Measurements from ENCODE around the gene SNX32.

The SNX32 gene

DNA sequence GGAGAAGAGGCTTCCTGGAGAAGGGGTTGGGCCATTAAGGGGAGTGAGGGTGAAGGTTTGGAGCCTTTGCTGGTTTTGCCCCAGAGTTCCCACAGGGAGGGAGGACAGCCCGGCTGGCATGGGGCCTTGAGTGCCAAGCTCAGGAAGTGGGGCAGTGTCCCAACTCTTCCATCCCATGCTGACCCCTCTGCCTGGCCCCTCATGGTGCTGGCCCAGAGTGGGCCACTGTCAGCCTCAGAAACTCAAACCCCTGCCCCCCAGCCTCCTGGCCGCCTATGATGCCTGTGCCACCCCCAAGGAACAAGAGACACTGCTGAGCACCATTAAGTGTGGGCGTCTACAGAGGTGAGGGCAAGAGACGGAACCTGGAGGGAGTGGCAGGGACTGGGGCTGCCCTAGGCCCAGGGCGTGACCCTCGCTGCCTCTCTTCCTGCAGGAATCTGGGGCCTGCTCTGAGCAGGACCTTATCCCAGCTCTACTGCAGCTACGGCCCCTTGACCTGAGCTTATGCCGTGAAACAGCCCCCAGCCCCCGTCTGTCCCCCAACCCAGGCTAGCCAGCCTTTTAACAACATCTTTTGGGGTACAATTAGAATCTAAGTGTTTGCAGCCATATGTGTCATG lies 31.9 kb downstream of the SNX32 start:
- Histone ChIP-seq H3K27ac (ENCODE audit: low read depth, low read length) (no peak overlapping the region), H3K36me3 (ENCODE audit: insufficient read depth, low read length) (peaks cover 52% of the 10 kb centered on the region), H3K27me3 (ENCODE audit: insufficient read depth, low read length) (no peaks in the 10 kb centered on the region), H3K4me1 (ENCODE audit: insufficient read depth, low read length) (peaks cover 7% of the 10 kb centered on the region), H3K4me3 (ENCODE audit: low read length) (no peak overlapping the region), H3K9me3 (ENCODE audit: insufficient read depth, low read depth, low read length) (no peaks in the 10 kb centered on the region), H3K9ac (ENCODE audit: low read depth, low read length) (no peak overlapping the region)
- WGBS, result 94% methylated on average over 9 of the region's 9 CpGs

DNA sequence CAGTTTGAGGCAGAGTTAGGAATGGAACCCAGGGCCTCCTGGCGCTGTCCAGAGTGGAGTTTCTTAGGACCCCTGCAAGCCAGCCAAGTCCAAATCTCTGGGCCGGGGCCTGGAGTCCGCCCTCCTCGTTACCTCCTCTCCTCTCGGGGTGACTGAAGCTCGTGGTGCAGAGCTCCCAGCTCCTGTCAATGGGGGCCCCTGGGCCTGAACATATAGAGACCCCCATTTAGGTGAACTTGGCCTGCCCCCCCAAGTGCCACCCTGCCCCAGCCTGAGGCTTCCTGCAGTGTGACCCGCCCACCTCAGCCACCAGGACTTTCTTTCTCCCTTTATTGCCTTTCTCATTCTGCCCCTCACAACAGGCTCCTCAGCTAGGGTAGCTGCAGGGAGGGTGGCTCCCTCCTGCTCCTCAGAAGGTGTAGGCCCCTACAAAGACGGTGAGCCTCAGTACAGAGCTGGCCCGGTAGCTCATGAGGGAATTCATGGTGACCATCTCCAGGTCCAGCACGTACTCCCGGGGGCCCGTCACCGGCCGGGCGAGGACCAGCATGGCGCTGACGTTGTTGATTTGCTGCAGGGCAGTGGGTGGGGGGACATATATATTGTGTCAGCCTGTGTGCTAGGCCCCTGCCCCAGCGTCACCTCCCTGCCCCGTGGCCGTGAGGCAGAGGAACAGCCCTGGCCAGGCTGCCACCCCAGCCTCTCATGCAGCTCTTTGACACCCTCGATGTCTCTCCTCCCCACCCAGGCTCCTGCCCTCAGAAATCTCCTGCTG lies 32.9 kb downstream of the SNX32 start:
- H3K4me1 ChIP-seq (ENCODE audit: insufficient read depth, low read length), result peaks cover 2% of the 10 kb centered on the region
- H3K27me3 ChIP-seq (ENCODE audit: insufficient read depth, low read length), result 0 out of 2 replicates have a peak, but pooled peaks cover 4% of the 10 kb centered on the region
- WGBS, result 93% methylated on average over 21 of the region's 21 CpGs
- H3K4me3 ChIP-seq (ENCODE audit: low read length), result no peak overlapping the region
- H3K9ac ChIP-seq (ENCODE audit: low read depth, low read length), result no peak overlapping the region
- no peaks in the 10 kb centered on the region for H3K9me3 ChIP-seq (ENCODE audit: insufficient read depth, low read depth, low read length)
- no peak overlapping the region for H3K27ac ChIP-seq (ENCODE audit: low read depth, low read length)
- peaks cover 52% of the 10 kb centered on the region for H3K36me3 ChIP-seq (ENCODE audit: insufficient read depth, low read length)

DNA sequence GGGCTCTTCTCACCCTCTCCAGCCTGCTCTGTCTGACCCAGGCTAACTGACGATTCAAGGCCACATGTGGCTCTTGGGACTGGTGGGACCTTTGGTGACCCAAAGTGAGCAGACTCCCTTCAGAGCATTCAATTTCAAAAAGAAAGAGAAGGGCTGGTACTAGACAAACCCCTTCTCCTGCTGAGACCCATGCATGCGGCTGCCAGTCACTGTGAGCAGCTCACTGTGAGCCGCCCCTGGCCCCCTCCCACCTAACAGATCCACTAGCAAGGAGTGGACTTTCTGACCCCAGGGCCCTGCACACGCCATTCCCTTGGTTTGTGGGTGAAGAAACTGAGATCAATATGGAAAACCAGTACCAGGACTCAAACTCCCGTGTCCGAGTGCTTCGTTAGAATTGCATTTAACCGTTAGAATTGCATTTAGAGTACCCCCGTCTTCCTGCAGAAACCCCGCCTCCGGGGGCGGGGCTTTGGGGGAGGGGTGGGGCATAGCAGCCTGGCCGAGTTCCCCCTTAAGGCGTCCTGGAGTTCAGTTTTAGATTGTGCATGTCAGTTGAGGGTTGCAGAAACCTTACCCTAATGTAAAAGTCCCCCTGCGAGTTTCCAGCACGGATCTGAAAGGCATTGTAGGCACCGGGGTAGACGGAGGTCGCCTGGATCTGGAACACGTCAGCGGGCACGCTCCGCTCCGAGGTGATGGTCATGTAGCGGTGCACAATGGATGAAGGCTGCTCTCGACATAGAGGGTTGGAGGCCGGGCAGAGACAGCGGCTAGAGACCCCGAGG lies 33.7 kb downstream of the SNX32 start:
- WGBS, result 50% methylated on average over 29 of the region's 29 CpGs
- H3K9me3 ChIP-seq (ENCODE audit: insufficient read depth, low read depth, low read length), result no peaks in the 10 kb centered on the region
- peaks cover 10% of the 10 kb centered on the region for H3K27me3 ChIP-seq (ENCODE audit: insufficient read depth, low read length)
- H3K9ac ChIP-seq (ENCODE audit: low read depth, low read length), result no peak overlapping the region
- no peak overlapping the region for H3K27ac ChIP-seq (ENCODE audit: low read depth, low read length)
- peaks cover 45% of the 10 kb centered on the region for H3K36me3 ChIP-seq (ENCODE audit: insufficient read depth, low read length)
- H3K4me3 ChIP-seq (ENCODE audit: low read length), result peak overlapping the region; percentile 58
- no peaks in the 10 kb centered on the region for H3K4me1 ChIP-seq (ENCODE audit: insufficient read depth, low read length)

DNA sequence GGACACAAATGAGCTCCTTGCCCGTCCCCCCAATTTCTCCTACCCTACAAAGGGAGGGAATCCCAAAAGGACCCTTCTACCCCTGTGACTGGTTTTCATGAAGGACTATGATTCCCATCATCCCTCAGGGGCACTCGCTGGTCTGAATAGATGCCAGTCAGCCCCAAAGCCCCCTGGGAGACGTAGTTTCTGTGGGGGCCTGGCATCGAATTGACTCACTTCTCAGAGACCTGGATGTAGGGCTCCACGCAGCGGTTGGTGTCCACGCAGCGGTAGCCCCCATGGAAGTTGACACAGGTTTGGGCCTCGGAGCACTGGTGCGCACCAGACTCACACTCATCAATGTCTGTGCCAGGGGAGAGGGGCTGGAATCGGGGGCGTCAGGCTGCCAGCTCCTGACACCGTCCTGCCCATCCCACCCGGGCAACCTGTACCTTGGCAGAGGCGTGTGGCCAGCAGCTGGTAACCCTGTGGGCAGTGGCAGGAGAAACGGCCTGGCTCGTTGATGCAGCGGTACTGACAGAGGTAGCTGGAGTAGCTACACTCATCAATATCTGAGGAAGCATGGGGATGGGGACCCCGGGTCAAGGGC lies 34.4 kb downstream of the SNX32 start:
- no peak overlapping the region for H3K27ac ChIP-seq (ENCODE audit: low read depth, low read length)
- H3K36me3 ChIP-seq (ENCODE audit: insufficient read depth, low read length), result peaks cover 38% of the 10 kb centered on the region
- H3K4me1 ChIP-seq (ENCODE audit: insufficient read depth, low read length), result no peaks in the 10 kb centered on the region; the same call in 1 of the 2 replicates
- H3K27me3 ChIP-seq (ENCODE audit: insufficient read depth, low read length), result peaks cover 13% of the 10 kb centered on the region
- peak overlapping the region; percentile 58 for H3K4me3 ChIP-seq (ENCODE audit: low read length)
- 84% methylated on average over 18 of the region's 19 CpGs for WGBS
- H3K9ac ChIP-seq (ENCODE audit: low read depth, low read length), result no peak overlapping the region
- H3K9me3 ChIP-seq (ENCODE audit: insufficient read depth, low read depth, low read length), result no peaks in the 10 kb centered on the region

DNA sequence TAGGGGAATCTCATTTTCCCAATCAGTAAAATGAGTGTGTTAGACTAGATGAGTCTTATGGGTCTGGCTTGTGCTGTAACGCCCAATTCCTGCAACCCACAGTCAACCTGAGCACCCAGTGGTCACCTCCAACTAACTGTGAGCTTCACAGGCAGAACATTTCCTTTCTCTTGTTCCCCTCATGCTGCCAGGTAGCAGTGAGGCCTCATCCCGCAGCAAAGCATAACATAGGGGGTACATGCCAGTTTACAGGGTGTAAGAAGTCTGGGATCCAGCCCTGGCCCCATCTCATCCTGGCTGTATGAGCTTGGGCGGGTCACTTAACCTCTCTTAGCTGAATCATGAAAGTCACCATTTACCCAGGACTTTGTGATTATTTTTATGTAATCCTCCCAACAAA lies 35.1 kb downstream of the SNX32 start:
- H3K27me3 ChIP-seq (ENCODE audit: insufficient read depth, low read length), result peaks cover 15% of the 10 kb centered on the region
- H3K36me3 ChIP-seq (ENCODE audit: insufficient read depth, low read length), result peaks cover 30% of the 10 kb centered on the region
- no peak overlapping the region for H3K4me3 ChIP-seq (ENCODE audit: low read length)
- H3K27ac ChIP-seq (ENCODE audit: low read depth, low read length), result no peak overlapping the region; the same call in 1 of the 2 replicates
- H3K9me3 ChIP-seq (ENCODE audit: insufficient read depth, low read depth, low read length), result no peaks in the 10 kb centered on the region
- 88% methylated on average over 3 of the region's 3 CpGs for WGBS
- no peak overlapping the region for H3K9ac ChIP-seq (ENCODE audit: low read depth, low read length)
- H3K4me1 ChIP-seq (ENCODE audit: insufficient read depth, low read length), result no peaks in the 10 kb centered on the region; the same call in 1 of the 2 replicates

DNA sequence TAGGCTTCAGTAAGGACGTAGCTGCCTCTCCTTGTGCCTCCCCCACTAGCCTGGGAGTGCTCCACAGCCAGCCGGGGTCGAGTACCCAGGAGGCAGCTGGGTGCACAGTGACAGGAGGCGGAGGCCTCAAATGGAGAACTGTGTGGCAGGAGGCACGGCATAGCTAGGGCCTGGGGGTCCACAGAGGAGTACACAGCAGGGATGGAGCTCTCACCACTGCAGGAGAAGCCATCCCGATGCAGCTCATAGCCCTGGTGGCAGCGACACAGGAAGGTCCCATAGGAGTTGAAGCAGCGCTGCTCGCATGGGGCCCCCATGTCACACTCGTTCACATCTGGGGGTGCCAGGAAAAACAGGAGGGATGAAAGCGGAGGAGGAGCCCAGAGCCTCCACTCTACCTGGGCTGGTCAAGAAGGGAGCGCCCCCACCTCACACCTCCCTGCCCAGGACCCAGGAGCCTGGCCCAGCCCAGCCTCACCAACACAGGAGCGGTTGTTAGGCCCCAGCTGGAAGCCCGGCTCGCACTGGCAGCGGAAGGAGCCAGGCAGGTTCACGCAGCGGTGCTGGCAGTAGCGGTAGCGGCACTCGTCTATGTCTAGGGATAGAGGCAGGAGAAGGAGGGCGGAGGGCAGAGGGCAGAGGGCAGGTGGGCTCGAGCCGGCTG lies 36.0 kb downstream of the SNX32 start:
- H3K27ac ChIP-seq (ENCODE audit: low read depth, low read length), result no peak overlapping the region
- H3K36me3 ChIP-seq (ENCODE audit: insufficient read depth, low read length), result peaks cover 22% of the 10 kb centered on the region
- H3K27me3 ChIP-seq (ENCODE audit: insufficient read depth, low read length), result peaks cover 15% of the 10 kb centered on the region
- no peak overlapping the region for H3K9ac ChIP-seq (ENCODE audit: low read depth, low read length)
- no peaks in the 10 kb centered on the region for H3K9me3 ChIP-seq (ENCODE audit: insufficient read depth, low read depth, low read length)
- 93% methylated on average over 24 of the region's 24 CpGs for WGBS
- H3K4me1 ChIP-seq (ENCODE audit: insufficient read depth, low read length), result no peaks in the 10 kb centered on the region; the same call in 1 of the 2 replicates
- H3K4me3 ChIP-seq (ENCODE audit: low read length), result no peak overlapping the region

DNA sequence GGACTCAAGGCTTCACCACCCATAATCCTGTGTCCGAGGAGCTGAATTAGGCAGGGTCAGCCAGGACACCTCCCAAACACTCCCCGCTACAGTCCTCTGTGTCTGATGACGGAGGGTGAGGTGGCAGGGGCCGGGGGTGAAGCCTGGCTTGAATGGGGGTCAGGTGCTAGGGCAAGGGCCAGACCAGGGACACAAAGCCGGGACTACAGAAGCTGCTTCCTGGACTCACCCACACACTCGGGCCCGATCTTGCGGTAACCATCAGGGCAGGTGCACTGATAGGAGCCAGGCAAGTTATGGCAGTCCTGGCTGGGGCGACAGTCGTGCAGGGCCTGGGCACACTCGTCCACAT lies 36.5 kb downstream of the SNX32 start:
- peaks cover 15% of the 10 kb centered on the region for H3K27me3 ChIP-seq (ENCODE audit: insufficient read depth, low read length)
- H3K27ac ChIP-seq (ENCODE audit: low read depth, low read length), result no peak overlapping the region
- H3K9me3 ChIP-seq (ENCODE audit: insufficient read depth, low read depth, low read length), result no peaks in the 10 kb centered on the region
- peaks cover 17% of the 10 kb centered on the region for H3K36me3 ChIP-seq (ENCODE audit: insufficient read depth, low read length)
- H3K4me3 ChIP-seq (ENCODE audit: low read length), result no peak overlapping the region
- WGBS, result 96% methylated on average over 11 of the region's 11 CpGs
- no peak overlapping the region for H3K9ac ChIP-seq (ENCODE audit: low read depth, low read length)
- no peaks in the 10 kb centered on the region; the same call in 1 of the 2 replicates for H3K4me1 ChIP-seq (ENCODE audit: insufficient read depth, low read length)

DNA sequence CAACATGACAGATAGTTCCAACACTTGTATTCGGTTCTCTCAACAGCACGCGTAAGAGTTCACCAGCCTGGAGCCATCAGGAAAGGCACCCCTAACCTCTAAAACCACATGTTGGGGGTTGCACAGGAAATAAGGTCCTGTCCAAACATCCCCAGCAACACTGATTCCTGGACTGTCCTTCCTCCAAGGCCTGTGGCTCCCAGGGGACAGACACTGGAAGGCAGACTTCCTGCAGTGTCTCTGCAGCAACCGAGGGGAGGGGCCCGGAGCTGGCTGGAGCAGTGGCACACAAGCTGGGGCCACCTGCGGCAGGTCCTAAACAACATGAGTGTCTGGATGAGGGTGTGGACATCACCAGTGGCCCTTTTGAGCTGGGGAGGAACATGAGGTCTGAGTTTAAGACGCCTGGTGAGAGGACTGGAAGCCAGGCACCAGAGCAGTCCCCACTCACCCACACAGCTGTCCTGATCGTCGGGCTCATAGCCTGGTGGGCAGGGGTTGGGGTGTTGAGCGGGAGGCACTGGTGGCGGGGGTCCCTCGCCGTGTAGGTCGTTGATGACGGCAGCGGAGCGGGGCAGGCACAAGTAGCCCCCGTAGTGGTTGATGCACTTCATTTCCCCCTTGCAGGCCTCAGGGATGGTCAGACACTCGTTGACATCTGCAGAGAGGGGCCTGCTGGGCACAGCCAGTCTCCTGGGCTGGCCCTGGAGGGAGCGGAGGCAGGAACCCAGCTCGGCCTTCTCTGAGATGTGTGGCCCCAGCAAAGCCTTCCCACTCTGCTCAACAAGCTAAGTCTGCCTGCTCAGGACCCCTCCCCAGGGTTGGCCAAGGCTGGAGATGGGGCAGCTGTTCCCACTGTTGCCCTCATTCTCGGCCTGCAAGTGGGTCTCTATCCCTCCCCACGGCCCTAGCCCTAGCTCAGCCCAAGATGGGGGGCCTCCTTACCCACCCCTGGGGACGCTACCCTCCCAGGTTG lies 37.2 kb downstream of the SNX32 start:
- no peak overlapping the region for H3K9ac ChIP-seq (ENCODE audit: low read depth, low read length)
- no peaks in the 10 kb centered on the region for H3K9me3 ChIP-seq (ENCODE audit: insufficient read depth, low read depth, low read length)
- H3K27ac ChIP-seq (ENCODE audit: low read depth, low read length), result no peak overlapping the region
- peaks cover 15% of the 10 kb centered on the region for H3K27me3 ChIP-seq (ENCODE audit: insufficient read depth, low read length)
- no peaks in the 10 kb centered on the region; the same call in 1 of the 2 replicates for H3K4me1 ChIP-seq (ENCODE audit: insufficient read depth, low read length)
- WGBS, result 85% methylated on average over 24 of the region's 24 CpGs
- no peak overlapping the region for H3K4me3 ChIP-seq (ENCODE audit: low read length)
- H3K36me3 ChIP-seq (ENCODE audit: insufficient read depth, low read length), result peaks cover 10% of the 10 kb centered on the region

DNA sequence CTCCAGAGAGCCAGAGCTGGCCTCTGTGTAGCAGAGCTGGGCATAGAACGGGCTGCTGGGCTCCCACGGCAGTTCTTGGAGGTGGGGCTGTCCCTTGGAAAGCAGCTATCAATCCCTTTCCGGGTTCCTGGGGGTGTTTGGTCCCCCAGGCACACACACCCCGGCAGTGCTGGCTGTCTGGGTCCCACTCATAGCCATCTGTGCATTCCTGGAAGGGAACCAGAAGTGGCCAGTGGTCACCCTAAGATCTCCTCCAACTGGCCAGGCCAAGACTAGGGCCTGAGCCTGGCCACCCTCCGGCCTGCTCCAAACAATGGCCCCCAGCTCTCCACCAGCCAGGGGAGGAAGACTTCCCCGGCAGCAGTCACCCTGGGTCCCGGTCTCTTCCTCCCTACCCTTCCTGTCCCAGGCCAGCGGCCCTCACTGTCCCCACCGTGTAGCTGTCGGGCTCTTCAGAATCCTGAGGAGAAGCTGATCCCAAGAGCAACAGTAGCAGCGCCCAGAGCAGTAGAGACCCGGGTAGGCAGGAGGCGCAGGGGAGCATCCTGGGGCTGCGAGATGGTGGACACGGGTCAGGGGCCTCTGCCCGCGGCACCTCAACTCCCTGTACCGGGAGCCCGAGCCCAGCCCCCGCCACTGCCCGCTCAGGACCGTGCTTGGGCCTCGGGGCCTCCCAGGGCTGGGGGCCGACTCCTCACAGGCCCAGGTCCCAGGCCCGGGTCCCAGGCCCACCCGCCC lies 38.2 kb downstream of the SNX32 start:
- 33% methylated on average over 26 of the region's 26 CpGs for WGBS
- Histone ChIP-seq H3K9me3 (ENCODE audit: insufficient read depth, low read depth, low read length) (no peaks in the 10 kb centered on the region), H3K9ac (ENCODE audit: low read depth, low read length) (peak overlapping the region; percentile 61), H3K27ac (ENCODE audit: low read depth, low read length) (no peak overlapping the region), H3K27me3 (ENCODE audit: insufficient read depth, low read length) (peaks cover 15% of the 10 kb centered on the region), H3K4me1 (ENCODE audit: insufficient read depth, low read length) (no peaks in the 10 kb centered on the region; the same call in 1 of the 2 replicates), H3K36me3 (ENCODE audit: insufficient read depth, low read length) (no peaks in the 10 kb centered on the region), H3K4me3 (ENCODE audit: low read length) (peak overlapping the region; percentile 80)
